PFSK-1 (cell line): ENCODE data around the gene MKLN1.

Experiments used
- REST ChIP-seq, 2 experiments: IDR thresholded peaks; 2 replicates each; pipeline versions ENCODE4 v1.6.1 to v1.8.0; 2011 to 2012; ENCODE audit warnings: low read depth in 2 of 2, low read length in 2 of 2, control low read depth in 1 of 2, inconsistent platforms in 1 of 2, mild to moderate bottlenecking in 1 of 2, moderate library complexity in 1 of 2; ENCODE audit not compliant: insufficient read depth in 1 of 2
- SIN3A ChIP-seq: IDR thresholded peaks from 2 replicates; pipeline ENCODE4 v1.6.1; 2012; ENCODE audit warnings: mild to moderate bottlenecking, low read length, moderate library complexity, borderline replicate concordance; ENCODE audit not compliant: insufficient read depth

- TF ChIP-seq REST (IDR thresholded peaks at IDR 0.05; ENCODE audit: insufficient read depth in 1 of 2, low read depth in 2 of 2, low read length in 2 of 2) (no peak), SIN3A (no peak)
These were observed 181.2 kb downstream of the MKLN1 start for GRCh38 chr7:131508754-131509486.
